ENCODE results near the gene TSTD2.
A peak's percentile ranks its signal among the peaks of the same experiment; 100 is the strongest.
"Not testable (repeated sequence)": the region's sequence is repeated elsewhere in the genome, so short reads cannot be mapped to it uniquely, and the experiment has no call there.

The TSTD2 gene

GRCh38 chr9:97581590-97581989 lies 51.6 kb downstream of the TSTD2 start:
- DNase-seq = not testable (repeated sequence)

DNA sequence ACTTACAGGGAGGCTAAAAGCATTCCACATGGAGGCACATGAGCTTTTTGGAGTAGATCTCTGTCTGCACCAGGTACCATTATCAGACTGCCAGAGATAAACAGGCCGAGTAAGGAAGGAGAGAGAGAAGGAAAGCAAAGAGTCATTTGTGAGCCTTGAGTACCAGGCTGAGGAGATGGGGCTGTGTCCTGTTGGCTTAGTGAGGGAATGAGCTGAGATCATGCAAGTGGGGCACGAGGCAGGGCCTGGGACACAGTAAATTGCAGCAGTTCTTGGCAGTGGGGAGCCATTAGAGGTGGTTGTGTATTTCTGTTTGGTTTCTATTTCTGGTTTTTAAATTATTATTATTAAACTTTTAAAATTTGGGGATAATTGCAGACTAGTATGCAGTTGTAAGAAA lies 53.3 kb downstream of the TSTD2 start:
- DNase-seq = no peak

- DNase-seq = no peak
Observed at GRCh38 chr9:97578846-97579245, 54.3 kb downstream of the TSTD2 start.

- no peak for DNase-seq
Observed at GRCh38 chr9:97577051-97577450, 56.1 kb downstream of the TSTD2 start.

DNA sequence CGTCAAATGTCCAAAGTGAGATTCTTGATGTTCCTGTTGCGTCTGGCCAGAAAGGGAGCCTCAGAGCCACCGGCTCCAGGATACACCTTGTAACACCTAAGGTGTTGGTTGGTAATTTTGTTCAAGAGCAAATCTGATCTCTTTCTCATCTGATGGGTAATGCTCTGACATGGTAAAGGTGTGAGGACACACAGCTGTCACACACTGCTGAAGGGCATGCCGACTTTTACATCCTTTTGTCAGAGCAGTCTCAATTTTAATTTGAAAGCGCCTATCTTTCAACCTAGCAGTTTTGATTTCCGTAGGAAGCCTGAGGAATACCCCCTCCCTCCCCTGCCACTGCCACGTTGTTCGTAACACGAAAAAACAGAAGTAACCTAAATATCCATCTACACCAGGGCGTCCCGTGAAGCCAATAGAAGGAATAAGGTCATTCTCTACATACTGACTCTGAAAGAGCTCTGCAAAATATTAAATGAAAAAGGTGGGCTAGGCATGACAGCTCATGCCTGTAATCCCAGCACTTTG lies 57.4 kb downstream of the TSTD2 start:
- DNase-seq = no peak

DNA sequence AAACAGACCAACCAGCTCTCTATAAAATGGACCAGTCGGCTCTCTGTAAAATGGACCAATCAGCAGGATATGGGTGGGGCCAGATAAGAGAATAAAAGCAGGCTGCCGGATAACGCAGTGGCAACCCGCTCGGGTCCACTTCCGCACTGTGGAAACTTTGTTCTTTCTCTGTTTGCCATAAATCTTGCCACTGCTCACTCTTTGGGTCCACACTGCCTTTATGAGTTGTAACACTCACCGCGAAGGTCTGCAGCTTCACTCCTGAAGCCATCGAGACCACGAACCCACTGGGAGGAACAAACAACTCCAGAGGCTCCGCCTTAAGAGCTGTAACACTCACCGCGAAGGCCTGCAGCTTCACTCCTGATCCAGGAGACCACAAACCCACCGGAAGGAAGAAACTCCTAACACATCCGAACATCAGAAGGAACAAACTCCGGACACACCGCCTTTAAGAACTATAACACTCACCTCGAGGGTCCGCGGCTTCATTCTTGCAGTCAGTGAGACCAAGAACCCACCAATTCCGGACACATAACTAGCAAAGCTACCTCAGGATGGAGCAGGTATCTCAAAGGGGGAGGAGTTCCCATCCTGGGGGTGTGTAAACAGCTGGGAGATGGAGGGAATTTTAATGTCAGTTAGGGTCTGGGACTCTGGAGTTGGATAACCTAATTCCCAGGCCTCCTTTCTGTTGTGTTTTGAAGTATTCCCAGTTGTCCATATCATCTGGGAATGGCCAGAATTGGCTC lies 58.1 kb downstream of the TSTD2 start:
- DNase-seq = peak; percentile 4

DNA sequence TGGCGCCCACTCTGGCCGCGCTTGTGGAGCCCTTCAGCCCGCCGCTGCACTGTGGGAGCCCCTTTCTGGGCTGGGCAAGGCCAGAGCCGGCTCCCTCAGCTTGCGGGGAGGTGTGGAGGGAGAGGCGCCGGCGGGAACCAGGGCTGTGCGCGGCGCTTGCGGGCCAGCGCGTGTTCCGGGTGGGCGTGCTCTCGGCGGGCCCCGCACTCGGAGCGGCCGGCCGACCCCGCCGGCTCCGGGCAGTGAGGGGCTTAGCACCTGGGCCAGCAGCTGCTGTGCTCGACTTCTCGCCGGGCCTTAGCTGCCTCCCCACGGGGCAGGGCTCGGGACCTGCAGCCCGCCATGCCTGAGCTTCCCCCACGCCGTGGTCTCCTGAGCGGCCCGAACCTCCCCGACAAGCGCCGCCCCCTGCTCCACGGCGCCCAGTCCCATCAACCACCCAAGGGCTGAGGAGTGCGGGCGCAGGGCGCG lies 59.0 kb downstream of the TSTD2 start:
- DNase-seq = not testable (repeated sequence)

DNA sequence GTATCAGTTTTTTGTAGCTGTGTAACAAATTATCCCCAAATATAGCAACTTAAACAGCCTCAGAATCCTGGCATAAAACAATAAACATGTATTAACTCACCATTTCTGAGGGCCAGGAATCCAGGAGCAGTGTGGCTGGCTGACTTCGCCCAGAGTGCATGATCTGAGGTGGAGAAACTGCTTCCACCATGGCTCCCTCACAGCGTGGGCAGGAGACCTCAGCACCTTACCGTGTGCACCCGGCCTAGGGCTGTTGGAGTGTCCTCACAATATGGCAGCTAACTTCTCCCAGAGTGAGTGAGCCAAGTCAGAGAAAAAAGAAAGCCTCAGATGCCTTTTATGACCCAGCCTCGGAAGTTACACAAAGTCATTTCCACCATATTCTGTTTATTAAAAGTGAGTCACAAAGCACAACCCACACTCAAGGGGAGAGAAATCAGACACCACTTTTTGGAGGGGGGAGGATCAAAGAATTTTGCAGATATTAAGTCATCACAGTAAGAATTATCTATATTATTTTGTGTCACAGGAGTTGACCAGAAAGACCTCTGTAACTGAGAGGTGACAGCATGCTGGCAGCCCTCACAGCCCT lies 59.6 kb downstream of the TSTD2 start:
- no peak for DNase-seq

DNA sequence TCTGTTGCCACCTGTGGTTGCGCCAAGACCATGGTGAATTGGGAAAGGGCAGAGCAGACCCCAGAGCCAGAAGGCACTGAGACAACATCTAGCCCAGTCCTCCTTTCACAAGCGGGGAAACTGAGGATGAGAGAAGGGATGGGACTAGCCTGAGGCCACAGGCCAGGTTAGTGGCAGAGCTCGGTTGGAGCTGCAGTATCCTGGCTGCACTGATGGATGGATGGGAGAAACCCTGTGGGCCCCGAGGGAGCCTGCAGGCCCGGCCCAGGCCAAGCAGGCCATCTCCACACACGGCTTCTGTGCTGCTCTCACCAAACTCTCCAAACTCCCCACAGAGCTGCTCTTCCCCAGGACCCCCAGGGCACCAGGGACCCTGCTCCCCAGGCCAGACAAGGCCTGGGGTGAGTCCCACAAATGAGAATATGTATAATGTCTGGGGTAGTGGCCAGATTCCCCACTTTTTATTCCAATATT lies 60.2 kb downstream of the TSTD2 start:
- no peak for DNase-seq

- no peak for DNase-seq
Observed at GRCh38 chr9:97572196-97572891, 60.8 kb downstream of the TSTD2 start.

- no peak for DNase-seq
Observed at GRCh38 chr9:97571664-97572063, 61.5 kb downstream of the TSTD2 start.

- DNase-seq = no peak
Observed at GRCh38 chr9:97570899-97571298, 62.3 kb downstream of the TSTD2 start.

DNA sequence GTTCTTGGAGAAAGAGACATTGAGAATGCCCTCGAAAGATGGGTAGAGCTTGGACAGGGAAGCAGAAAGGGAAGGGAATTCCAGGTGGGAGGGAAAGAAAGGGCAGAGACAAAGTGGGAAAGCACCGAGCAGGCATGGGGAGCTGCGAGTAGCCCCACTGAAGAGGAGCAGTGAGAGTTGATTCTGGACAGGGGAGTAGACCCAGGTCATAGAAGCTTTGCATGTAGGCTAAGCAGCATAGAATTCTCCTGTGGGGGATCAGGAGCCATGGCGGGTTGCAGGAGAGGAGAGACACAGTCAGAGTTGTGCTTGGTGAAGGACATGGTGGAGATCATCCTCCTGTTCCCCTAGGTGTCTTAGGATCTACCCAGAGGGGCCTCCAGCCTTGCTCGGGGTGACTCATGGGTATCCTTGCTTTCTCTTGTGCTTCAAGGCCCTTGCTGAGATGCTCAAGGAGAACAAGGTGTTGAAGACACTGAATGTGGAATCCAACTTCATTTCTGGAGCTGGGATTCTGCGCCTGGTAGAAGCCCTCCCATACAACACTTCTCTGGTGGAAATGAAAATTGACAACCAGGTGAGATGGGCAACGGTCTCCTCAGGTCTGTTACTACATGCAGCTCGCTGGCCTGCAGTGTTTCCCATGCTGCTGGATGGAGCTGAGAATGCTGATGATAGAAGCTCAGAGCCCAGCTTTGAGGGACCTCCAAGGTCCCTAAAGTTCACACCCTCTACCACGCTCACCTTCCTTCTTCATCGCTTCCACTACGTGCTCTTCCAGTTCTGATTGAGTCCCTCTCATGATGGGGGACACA lies 64.5 kb downstream of the TSTD2 start:
- DNase-seq = no peak

GRCh38 chr9:97567894-97568202 lies 65.3 kb downstream of the TSTD2 start:
- no peak for DNase-seq

DNA sequence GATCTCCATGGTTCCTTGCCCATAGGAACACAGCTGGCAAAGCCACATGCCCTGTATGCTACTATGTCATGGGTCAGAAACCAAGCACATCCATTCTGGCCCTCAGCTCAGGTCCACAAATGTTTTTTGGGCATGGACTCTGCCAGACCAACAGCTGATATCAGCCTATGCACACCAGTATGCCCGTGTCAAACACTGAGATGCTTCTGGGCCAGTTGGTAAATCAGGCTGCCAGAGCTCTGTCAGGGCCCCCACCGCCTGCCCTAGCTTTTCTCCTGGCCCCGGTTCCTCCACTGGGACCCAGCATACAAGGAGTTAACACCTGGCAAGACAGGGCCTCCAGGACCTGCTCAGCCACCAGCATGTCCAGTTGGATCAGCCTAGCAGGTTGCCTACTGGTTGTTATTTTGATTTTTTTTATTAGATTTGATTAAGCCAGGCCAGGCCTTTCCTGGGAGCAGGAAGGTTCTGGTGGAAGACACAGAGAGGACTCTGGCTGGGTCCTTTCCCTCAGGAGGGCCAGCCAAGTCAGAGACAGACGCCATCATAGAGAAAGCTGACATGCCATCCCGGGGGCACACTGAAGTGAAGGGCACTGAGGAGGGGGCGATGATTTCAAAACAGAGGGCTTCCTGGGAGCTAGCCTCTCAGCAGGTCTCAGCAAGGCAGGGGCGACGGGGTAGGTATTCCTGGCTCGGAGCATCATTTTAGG lies 65.8 kb downstream of the TSTD2 start:
- DNase-seq = no peak

- no peak for DNase-seq
Observed at GRCh38 chr9:97565262-97565661, 67.9 kb downstream of the TSTD2 start.

- no peak for DNase-seq
Observed at GRCh38 chr9:97564291-97565175, 68.6 kb downstream of the TSTD2 start.

GRCh38 chr9:97563458-97564135 lies 69.6 kb downstream of the TSTD2 start:
- DNase-seq = no peak

- DNase-seq = no peak
Observed at GRCh38 chr9:97562542-97562941, 70.6 kb downstream of the TSTD2 start.

DNA sequence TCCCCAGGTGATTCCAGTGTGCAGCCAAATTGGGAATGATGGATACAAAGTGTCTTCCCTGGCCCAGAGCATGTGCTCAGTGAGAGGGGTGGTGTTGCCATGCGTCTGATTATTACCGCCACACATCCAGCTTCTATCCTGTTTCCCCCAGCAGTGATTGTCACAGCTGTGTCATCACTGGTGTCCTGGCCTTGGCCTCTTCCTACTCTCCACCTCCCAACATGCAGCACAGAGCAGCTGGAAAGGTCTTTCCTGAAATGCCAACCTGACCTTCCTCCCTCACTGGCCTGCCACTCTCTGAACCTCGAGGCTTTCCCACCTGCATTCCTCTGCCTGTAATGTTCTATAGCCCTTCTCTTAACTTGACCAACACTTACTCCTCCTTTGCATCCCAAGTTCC lies 71.7 kb downstream of the TSTD2 start:
- no peak for DNase-seq

DNA sequence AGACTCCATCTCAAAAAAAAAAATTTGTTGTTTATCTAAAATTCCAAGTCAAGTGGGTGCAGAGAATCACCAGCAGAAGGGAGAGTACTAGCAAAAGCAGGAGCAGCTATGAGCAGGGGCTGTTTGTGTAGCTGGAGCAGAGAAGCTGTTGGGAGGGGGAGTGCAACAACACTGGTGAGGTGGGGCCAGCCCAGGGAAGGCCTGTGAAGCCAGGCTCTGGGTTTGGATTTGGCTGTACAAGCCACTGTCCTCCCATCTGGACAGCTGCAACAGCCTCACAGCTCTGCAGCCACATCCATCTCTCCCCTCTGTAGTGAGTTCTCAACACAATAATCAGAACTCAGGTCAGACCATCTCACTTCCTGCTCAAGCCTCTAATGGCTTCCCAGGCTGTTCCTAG lies 72.3 kb downstream of the TSTD2 start:
- DNase-seq = no peak

Data from T-helper 9 cell (primary cell).